H9 (cell line): ENCODE results near the gene DTHD1. TPM values are rescaled to one million over a fixed set of nuclear protein-coding genes. Genes with fewer than 3 reads are reported as not detected.

ENCODE experiments used
- DNase-seq: peaks from one replicate; pipeline ENCODE4 v3.0.0-alpha.2; 2017
- H2AFZ ChIP-seq: one replicate; pipeline ENCODE4 v1.6.1; 2013; ENCODE audit warnings: mild to moderate bottlenecking, low read length, control low read depth, moderate library complexity
- H2AK5ac ChIP-seq: 2 replicates; pipeline ENCODE4 v1.6.1; 2013; ENCODE audit warnings: low read length, control low read depth, mixed read lengths; ENCODE audit not compliant: insufficient read length
- H2BK120ac ChIP-seq: one replicate; pipeline ENCODE4 v1.6.1; 2013; ENCODE audit warnings: low read depth, mild to moderate bottlenecking, low read length, control low read depth, inconsistent platforms; ENCODE audit not compliant: poor library complexity, severe bottlenecking
- H2BK12ac ChIP-seq: 2 replicates; pipeline ENCODE4 v1.6.1; 2013; ENCODE audit warnings: low read length, control low read depth, mixed read lengths, low read depth; ENCODE audit not compliant: insufficient read length
- H2BK15ac ChIP-seq: 2 replicates; pipeline ENCODE4 v1.6.1; 2013; ENCODE audit warnings: low read depth, low read length, control low read depth
- H2BK20ac ChIP-seq: one replicate; pipeline ENCODE4 v1.6.1; 2013; ENCODE audit warnings: low read depth, mild to moderate bottlenecking, low read length, control low read depth, inconsistent platforms; ENCODE audit not compliant: poor library complexity, severe bottlenecking
- H2BK5ac ChIP-seq: 2 replicates; pipeline ENCODE4 v1.6.1; 2013; ENCODE audit warnings: low read length, control low read depth, mixed read lengths; ENCODE audit not compliant: insufficient read length
- H3K14ac ChIP-seq: 2 replicates; pipeline ENCODE4 v1.6.1; 2013; ENCODE audit warnings: low read length, control low read depth; ENCODE audit not compliant: insufficient read depth
- H3K18ac ChIP-seq: 2 replicates; pipeline ENCODE4 v1.6.1; 2013; ENCODE audit warnings: low read depth, mild to moderate bottlenecking, mixed read lengths, low read length, control low read depth; ENCODE audit not compliant: insufficient read length
- H3K23ac ChIP-seq: 2 replicates; pipeline ENCODE4 v1.6.1; 2013; ENCODE audit warnings: low read length, control low read depth, mixed read lengths, low read depth; ENCODE audit not compliant: insufficient read length
- H3K23me2 ChIP-seq: 2 replicates; pipeline ENCODE4 v1.6.1; 2013; ENCODE audit warnings: low read depth, mild to moderate bottlenecking, mixed read lengths, low read length, control low read depth; ENCODE audit not compliant: insufficient read length, poor library complexity, severe bottlenecking
- H3K27ac ChIP-seq: 2 replicates; pipeline ENCODE4 v1.5.1; 2013; ENCODE audit warnings: low read length, control low read depth, mixed read lengths, low read depth; ENCODE audit not compliant: insufficient read length
- H3K27me3 ChIP-seq: 2 replicates; pipeline ENCODE4 v1.6.1; 2013; ENCODE audit warnings: low read length, control low read depth, inconsistent platforms; ENCODE audit not compliant: insufficient read depth
- H3K4ac ChIP-seq: 2 replicates; pipeline ENCODE4 v1.6.1; 2013; ENCODE audit warnings: low read depth, mild to moderate bottlenecking, control low read depth, inconsistent platforms, low read length, moderate library complexity
- H3K4me1 ChIP-seq: 2 replicates; pipeline ENCODE4 v1.6.1; 2013; ENCODE audit warnings: low read length, control low read depth, inconsistent platforms; ENCODE audit not compliant: insufficient read depth
- H3K4me2 ChIP-seq: 2 replicates; pipeline ENCODE4 v1.6.1; 2013; ENCODE audit warnings: low read length, control low read depth, mixed read lengths; ENCODE audit not compliant: insufficient read length, insufficient read depth
- H3K56ac ChIP-seq: 2 replicates; pipeline ENCODE4 v1.6.1; 2013; ENCODE audit warnings: low read depth, mild to moderate bottlenecking, mixed read lengths, low read length, control low read depth; ENCODE audit not compliant: insufficient read length
- H3K79me1 ChIP-seq: 2 replicates; pipeline ENCODE4 v1.6.1; 2013; ENCODE audit warnings: low read depth, mild to moderate bottlenecking, moderate library complexity, low read length, control low read depth, inconsistent platforms; ENCODE audit not compliant: insufficient read depth, poor library complexity, severe bottlenecking
- H3K79me2 ChIP-seq: 2 replicates; pipeline ENCODE4 v1.6.1; 2013; ENCODE audit warnings: low read length, control low read depth, inconsistent platforms; ENCODE audit not compliant: insufficient read depth
- H3K9ac ChIP-seq: 2 replicates; pipeline ENCODE4 v1.6.1; 2013; ENCODE audit warnings: low read length, control low read depth, mixed read lengths; ENCODE audit not compliant: insufficient read length; ENCODE audit errors: extremely low read depth
- H3K9me3 ChIP-seq: one replicate; pipeline ENCODE4 v1.6.1; 2013; ENCODE audit warnings: low read depth, low read length, inconsistent platforms; ENCODE audit not compliant: control insufficient read depth
- H3T11ph ChIP-seq: one replicate; pipeline ENCODE4 v1.6.1; 2013; ENCODE audit warnings: mild to moderate bottlenecking, low read length, control low read depth, inconsistent platforms
- H4K20me1 ChIP-seq: one replicate; pipeline ENCODE4 v1.6.1; 2013; ENCODE audit not compliant: control insufficient read depth, insufficient read length, insufficient read depth
- H4K5ac ChIP-seq: 2 replicates; pipeline ENCODE4 v1.6.1; 2013; ENCODE audit warnings: low read depth, mild to moderate bottlenecking, mixed read lengths, low read length, control low read depth; ENCODE audit not compliant: insufficient read length
- H4K8ac ChIP-seq: replicated peaks from 2 replicates; pipeline ENCODE4 v1.6.1; 2013; ENCODE audit warnings: low read length, control low read depth, mixed read lengths, low read depth; ENCODE audit not compliant: insufficient read length
- H4K91ac ChIP-seq: 2 replicates; pipeline ENCODE4 v1.6.1; 2013; ENCODE audit warnings: low read depth, mild to moderate bottlenecking, moderate library complexity, mixed read lengths, low read length, control low read depth; ENCODE audit not compliant: insufficient read length
- H3K27ac Mint-ChIP-seq, 3 experiments: 2 replicates in 2 of 3; 3 replicates in 1 of 3; pipeline ENCODE4 v1.8.0; 2020 to 2021; ENCODE audit warnings: mixed read lengths in 3 of 3, mild to moderate bottlenecking in 1 of 3, moderate library complexity in 1 of 3
- H3K27me3 Mint-ChIP-seq: 2 replicates; pipeline ENCODE4 v1.8.0; 2021; ENCODE audit warnings: low read depth, mild to moderate bottlenecking, moderate library complexity, mixed read lengths
- H3K36me3 Mint-ChIP-seq, 3 experiments: 2 replicates in 2 of 3; 3 replicates in 1 of 3; pipeline ENCODE4 v1.8.0; 2020 to 2021; ENCODE audit warnings: low read depth in 3 of 3, mixed read lengths in 3 of 3; ENCODE audit not compliant: insufficient read depth in 1 of 3
- H3K4me1 Mint-ChIP-seq, 2 experiments: 2 replicates each; pipeline ENCODE4 v1.8.0; 2020; ENCODE audit warnings: mixed read lengths in 2 of 2
- H3K4me3 Mint-ChIP-seq, 2 experiments: 2 replicates in 1 of 2; 3 replicates in 1 of 2; pipeline ENCODE4 v1.8.0; 2020 to 2021; ENCODE audit warnings: mild to moderate bottlenecking in 2 of 2, mixed read lengths in 2 of 2, moderate library complexity in 1 of 2
- H3K9me3 Mint-ChIP-seq, 2 experiments: 2 replicates in 1 of 2; 3 replicates in 1 of 2; pipeline ENCODE4 v1.8.0; 2020; ENCODE audit warnings: mild to moderate bottlenecking in 2 of 2, mixed read lengths in 2 of 2, moderate library complexity in 1 of 2
- WGBS: extraction: QIAGEN DNeasy Blood & Tissue Kit; methylation state at CpG from one replicate; pipeline ENCODE4 v1.1.7; 2013; ENCODE audit warnings: missing lambda C conversion rate, low lambda C conversion rate, mixed read lengths; ENCODE audit not compliant: insufficient read length; ENCODE audit errors: extremely low coverage; 5-methylcytosine and 5-hydroxymethylcytosine counted together
- total RNA-seq: library from RNA; stranded (reverse); gene quantifications from 2 replicates; pipeline ENCODE4 v1.2.1, GENCODE V29; 2021
- TF ChIP-seq, protein P1 (sequence below): fragments of 200-600 bp; sonication (generic); conservative IDR thresholded peaks from 3 replicates; pipeline ENCODE4 v1.8.0; 2021; ENCODE audit warnings: antibody characterized with exemption, mild to moderate bottlenecking

The DTHD1 gene
- total RNA-seq, 1 experiment from 2014 or later: not detected

- no CpG with 5 or more reads among the region's 2 CpGs for WGBS
- Histone ChIP-seq H3K14ac (no peak overlapping the region), H3K56ac (no peak overlapping the region), H2BK15ac (no peak overlapping the region), H3T11ph (no peak overlapping the region), H2BK20ac (no peak overlapping the region), H4K20me1 (no peaks in the 10 kb centered on the region), H2BK120ac (no peak overlapping the region), H2AK5ac (no peak overlapping the region), H3K9me3 (no peaks in the 10 kb centered on the region), H3K4ac (no peak overlapping the region), H2AFZ (no peak overlapping the region), H3K23ac (no peak overlapping the region), H3K4me2 (no peak overlapping the region), H3K79me1 (no peaks in the 10 kb centered on the region), H3K18ac (no peak overlapping the region), H2BK5ac (no peak overlapping the region), H4K5ac (no peak overlapping the region), H4K91ac (no peak overlapping the region), H3K27ac (no peak overlapping the region), H3K79me2 (no peaks in the 10 kb centered on the region), H3K27me3 (no peaks in the 10 kb centered on the region), H3K23me2 (no peaks in the 10 kb centered on the region), H4K8ac (no peak overlapping the region), H3K9ac (no peak overlapping the region), H2BK12ac (no peak overlapping the region), H3K4me1 (no peaks in the 10 kb centered on the region)
- Mint-ChIP-seq H3K27me3 (peaks cover 35% of the 10 kb centered on the region), H3K27ac (no peak overlapping the region), H3K9me3 (no peaks in the 10 kb centered on the region), H3K36me3 (no peaks in the 10 kb centered on the region; a peak in 1 of 7 replicates), H3K4me3 (no peak overlapping the region), H3K4me1 (peaks cover 10 to 13% of the 10 kb centered on the region in 2 experiments)
- TF ChIP-seq, protein P1, sequence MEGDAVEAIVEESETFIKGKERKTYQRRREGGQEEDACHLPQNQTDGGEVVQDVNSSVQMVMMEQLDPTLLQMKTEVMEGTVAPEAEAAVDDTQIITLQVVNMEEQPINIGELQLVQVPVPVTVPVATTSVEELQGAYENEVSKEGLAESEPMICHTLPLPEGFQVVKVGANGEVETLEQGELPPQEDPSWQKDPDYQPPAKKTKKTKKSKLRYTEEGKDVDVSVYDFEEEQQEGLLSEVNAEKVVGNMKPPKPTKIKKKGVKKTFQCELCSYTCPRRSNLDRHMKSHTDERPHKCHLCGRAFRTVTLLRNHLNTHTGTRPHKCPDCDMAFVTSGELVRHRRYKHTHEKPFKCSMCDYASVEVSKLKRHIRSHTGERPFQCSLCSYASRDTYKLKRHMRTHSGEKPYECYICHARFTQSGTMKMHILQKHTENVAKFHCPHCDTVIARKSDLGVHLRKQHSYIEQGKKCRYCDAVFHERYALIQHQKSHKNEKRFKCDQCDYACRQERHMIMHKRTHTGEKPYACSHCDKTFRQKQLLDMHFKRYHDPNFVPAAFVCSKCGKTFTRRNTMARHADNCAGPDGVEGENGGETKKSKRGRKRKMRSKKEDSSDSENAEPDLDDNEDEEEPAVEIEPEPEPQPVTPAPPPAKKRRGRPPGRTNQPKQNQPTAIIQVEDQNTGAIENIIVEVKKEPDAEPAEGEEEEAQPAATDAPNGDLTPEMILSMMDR: no peak
- DNase-seq: no peak
Observed at GRCh38 chr4:36241771-36242170, 39.6 kb upstream of the DTHD1 start.
